NCI-H2227 (cell line): ENCODE results near the gene LRRC57.

Source experiments
- DNase-seq: peaks from one replicate; lab custom pipeline; 2025; ENCODE audit not compliant: unreplicated experiment; lab: John Stamatoyannopoulos, UW

LRRC57 gene

GRCh38 chr15:42491539-42492225 lies 56.9 kb downstream of the LRRC57 start:
- no peak for DNase-seq

GRCh38 chr15:42490671-42491538 lies 57.7 kb downstream of the LRRC57 start, which contains the start of gene ZNF106:
TSS of gene ZNF106 (minus strand) at chr15:42491141. CDS start at chr15:42472289, 18,852 bp downstream.
- DNase-seq = peak; percentile 91

- no peak for DNase-seq
These were observed 58.3 kb downstream of the LRRC57 start for GRCh38 chr15:42490291-42490670.
